Ascending aorta (tissue), 2 donors: ENCODE results near the gene TUBA4B. TPM values are rescaled to one million over a fixed set of nuclear protein-coding genes. Genes with fewer than 3 reads are reported as not detected.
"Not testable (repeated sequence)": the region's sequence is repeated elsewhere in the genome, so short reads cannot be mapped to it uniquely, and the experiment has no call there.

Experiments
- DNase-seq, 2 donors: peaks; one replicate each; pipeline ENCODE4 v3.0.0-alpha.2; 2019; ENCODE audit warnings: low spot score in 2 of 2
- H3K27ac ChIP-seq, 2 donors: fragments of 200-600 bp; sonication (generic); one replicate each; pipeline ENCODE4 v1.5.1; 2016 to 2017; ENCODE audit warnings: mild to moderate bottlenecking in 1 of 2
- H3K27me3 ChIP-seq: fragments of 200-600 bp; sonication (generic); one replicate; pipeline ENCODE4 v1.5.1; 2017
- H3K36me3 ChIP-seq, 2 donors: fragments of 200-600 bp; sonication (generic); one replicate each; pipeline ENCODE4 v1.5.1; 2016
- H3K4me1 ChIP-seq, 2 donors: fragments of 200-600 bp; sonication (generic); one replicate each; pipeline ENCODE4 v1.5.1; 2016 to 2017; ENCODE audit warnings: mild to moderate bottlenecking in 1 of 2
- H3K4me3 ChIP-seq, 2 donors: fragments of 200-600 bp; sonication (generic); one replicate each; pipeline ENCODE4 v1.5.1; 2016 to 2017; ENCODE audit warnings: mild to moderate bottlenecking in 1 of 2
- H3K9me3 ChIP-seq, 2 donors: fragments of 200-600 bp; sonication (generic); one replicate each; pipeline ENCODE4 v1.5.1; 2016
- CTCF ChIP-seq, 3 experiments: fragments of 200-600 bp in 2 of 3; fragments of 450-650 bp in 1 of 3; sonication (generic) in 2 of 3; IDR thresholded peaks; one replicate each; pipeline ENCODE4 v1.5.1; 2016 to 2019; ENCODE audit warnings: antibody characterized with exemption in 3 of 3, mild to moderate bottlenecking in 1 of 3, moderate library complexity in 1 of 3
- intact Hi-C: fragments of 100-400 bp; cut with DNase I; formaldehyde crosslinking; loops from one replicate; pipeline ENCODE4 v1.15.1; 2023
- total RNA-seq: library from RNA; depleted of rRNA; stranded (reverse); fragments of >200 nt; gene quantifications from one replicate; pipeline ENCODE4 v1.1.0, GENCODE V29; 2016

TUBA4B gene
- total RNA-seq, 1 donor from 2014 or later, result not detected

GRCh38 chr2:219252084-219252483 lies 959 bp upstream of the TUBA4B start:
- no peak for DNase-seq
- no peaks in the 10 kb centered on the region for H3K9me3 ChIP-seq
- no peaks in the 10 kb centered on the region for H3K27me3 ChIP-seq
- peak overlapping the region; percentile 70 to 73 for H3K4me3 ChIP-seq
- no peak for TF ChIP-seq CTCF (IDR thresholded peaks at IDR 0.05)
- H3K36me3 ChIP-seq, result peaks cover 9 to 23% of the 10 kb centered on the region in 2 donors
- peak overlapping the region; percentile 96 to 99 for H3K27ac ChIP-seq
- peaks cover 24 to 52% of the 10 kb centered on the region in 2 donors for H3K4me1 ChIP-seq
- intact Hi-C loops, result loop anchor here (2.0 kb wide), 1 partner anchor 75 kb away; the partner anchor contains the start of gene CNPPD1

- Histone ChIP-seq H3K4me3 (peak overlapping the region; percentile 70 to 73), H3K27me3 (no peaks in the 10 kb centered on the region), H3K36me3 (peaks cover 9 to 23% of the 10 kb centered on the region in 2 donors), H3K4me1 (peaks cover 24 to 50% of the 10 kb centered on the region in 2 donors), H3K27ac (peak overlapping the region; percentile 96 to 99), H3K9me3 (no peaks in the 10 kb centered on the region)
- intact Hi-C loops, result loop anchor here (2.0 kb wide), 1 partner anchor 76 kb away; the partner anchor contains the start of gene CNPPD1
- DNase-seq, result no peak
- no peak for TF ChIP-seq CTCF (IDR thresholded peaks at IDR 0.05)
Measured at GRCh38 chr2:219252570-219252899, 508 bp upstream of the TUBA4B start.

- H3K4me1 ChIP-seq, result peaks cover 15 to 39% of the 10 kb centered on the region in 2 donors
- peak within 1 kb of the TSS; percentile 96 to 99 for H3K27ac ChIP-seq
- DNase-seq, result peak; percentile 58 to 93
- peak in 1 of 3 experiments; percentile 8 for TF ChIP-seq CTCF (IDR thresholded peaks at IDR 0.05)
- intact Hi-C loops, result loop anchor here (1.0 to 2.0 kb wide), 3 partner anchors 20 to 77 kb away; partner anchors contain the start of gene CNPPD1
- no peaks in the 10 kb centered on the region for H3K9me3 ChIP-seq
- no peaks in the 10 kb centered on the region for H3K27me3 ChIP-seq
- H3K36me3 ChIP-seq, result peaks cover 0 to 16% of the 10 kb centered on the region in 2 donors
- peak within 1 kb of the TSS; percentile 70 to 73 for H3K4me3 ChIP-seq
Measured at GRCh38 chr2:219253753-219254589, 928 bp downstream of the TUBA4B start, which contains the start of gene TUBA4A. Gene TUBA4A (minus strand): TSS chr2:219253918. CDS start chr2:219253858, 60 bp downstream.

- no peak for TF ChIP-seq CTCF (IDR thresholded peaks at IDR 0.05)
- H3K4me3 ChIP-seq, result peak overlapping the region; percentile 70 to 73
- intact Hi-C loops, result loop anchor here (1.0 to 2.0 kb wide), 2 partner anchors 20 to 40 kb away; no protein-coding TSS in a partner anchor
- no peaks in the 10 kb centered on the region for H3K27me3 ChIP-seq
- H3K4me1 ChIP-seq, result peaks cover 13 to 34% of the 10 kb centered on the region in 2 donors
- peaks cover 0 to 16% of the 10 kb centered on the region in 2 donors for H3K36me3 ChIP-seq
- no peak for DNase-seq
- H3K9me3 ChIP-seq, result no peaks in the 10 kb centered on the region
- H3K27ac ChIP-seq, result peak overlapping the region; percentile 96 to 99
Measured at GRCh38 chr2:219254590-219255201, 1.7 kb downstream of the TUBA4B start.

GRCh38 chr2:219258942-219259341 lies 5.9 kb downstream of the TUBA4B start:
- H3K36me3 ChIP-seq, H3K4me3 ChIP-seq, H3K27me3 ChIP-seq, H3K27ac ChIP-seq, DNase-seq, intact Hi-C loops, H3K4me1 ChIP-seq, H3K9me3 ChIP-seq: not testable (repeated sequence)
